Tibial nerve (tissue), 4 donors: ENCODE results near the gene STK16. TPM values are rescaled to one million over a fixed set of nuclear protein-coding genes. Genes with fewer than 3 reads are reported as not detected.

Source experiments
- DNase-seq, 2 donors: peaks; one replicate each; pipeline ENCODE4 v3.0.0-alpha.2; 2019; ENCODE audit warnings: low spot score in 2 of 2
- H3K27ac ChIP-seq, 4 donors: fragments of 200-600 bp; sonication (generic) in 3 of 4; one replicate each; pipeline ENCODE4 v1.5.1; 2017 to 2019; ENCODE audit warnings: mild to moderate bottlenecking in 1 of 4
- H3K27me3 ChIP-seq, 2 donors: fragments of 200-600 bp; sonication (generic) in 1 of 2; one replicate each; pipeline versions ENCODE4 v1.5.1 to v1.6.0; 2017 to 2019
- H3K36me3 ChIP-seq, 3 donors: fragments of 200-600 bp; sonication (generic); one replicate each; pipeline ENCODE4 v1.5.1; 2018 to 2019
- H3K4me1 ChIP-seq, 4 donors: fragments of 200-600 bp; sonication (generic) in 3 of 4; one replicate each; pipeline ENCODE4 v1.5.1; 2017 to 2019
- H3K4me3 ChIP-seq, 4 donors: fragments of 200-600 bp; sonication (generic) in 3 of 4; one replicate each; pipeline ENCODE4 v1.5.1; 2017 to 2019; ENCODE audit warnings: mild to moderate bottlenecking in 1 of 4, moderate library complexity in 1 of 4
- H3K9me3 ChIP-seq, 4 donors: fragments of 200-600 bp; sonication (generic) in 3 of 4; one replicate each; pipeline ENCODE4 v1.5.1; 2017 to 2019
- EP300 ChIP-seq, 2 donors: sonication (generic); formaldehyde crosslinking; IDR thresholded peaks; one replicate each; pipeline ENCODE4 v1.6.1; 2017; ENCODE audit warnings: antibody characterized with exemption in 2 of 2, mild to moderate bottlenecking in 1 of 2
- POLR2A ChIP-seq, 2 donors: fragments of 450-650 bp; IDR thresholded peaks; one replicate each; pipeline ENCODE4 v1.6.1; 2017; ENCODE audit warnings: antibody characterized with exemption in 2 of 2, mild to moderate bottlenecking in 2 of 2, moderate library complexity in 2 of 2
- WGBS, 2 donors: methylation state at CpG; one replicate each; pipeline ENCODE4 v1.1.5; 2018; 5-methylcytosine and 5-hydroxymethylcytosine counted together
- total RNA-seq, 4 donors: library from RNA; depleted of rRNA; stranded (reverse); fragments of >200 nt; gene quantifications; one replicate each; pipeline ENCODE4 v1.1.0, GENCODE V29; 2016
- TF ChIP-seq, protein P1 (sequence below), 5 experiments: fragments of 200-600 bp in 3 of 5; fragments of 450-650 bp in 2 of 5; sonication (generic) in 3 of 5; IDR thresholded peaks; one replicate each; pipeline ENCODE4 v1.5.1; 2016 to 2019; ENCODE audit warnings: antibody characterized with exemption in 5 of 5, mild to moderate bottlenecking in 3 of 5, moderate library complexity in 2 of 5

STK16 gene
- total RNA-seq, 4 donors from 2014 or later = 9.6 to 17.7 (median 15.3) TPM

GRCh38 chr2:219291394-219291793 is 46.1 kb downstream of the STK16 start:
- Histone ChIP-seq H3K27ac (peak overlapping the region in 3 of 4 donors; percentile 99 to 100 (median 100)), H3K9me3 (no peaks in the 10 kb centered on the region), H3K4me3 (no peak overlapping the region), H3K36me3 (no peaks in the 10 kb centered on the region), H3K4me1 (peaks cover 0 to 64% (median 32%) of the 10 kb centered on the region in 4 donors), H3K27me3 (no peaks in the 10 kb centered on the region)
- no peak for DNase-seq
- 84 to 88% methylated on average over 7 of the region's 7 CpGs for WGBS, 2 donors
- TF ChIP-seq POLR2A (IDR thresholded peaks at IDR 0.05) (no peak), EP300 (IDR thresholded peaks at IDR 0.05) (no peak)
- TF ChIP-seq, protein P1, sequence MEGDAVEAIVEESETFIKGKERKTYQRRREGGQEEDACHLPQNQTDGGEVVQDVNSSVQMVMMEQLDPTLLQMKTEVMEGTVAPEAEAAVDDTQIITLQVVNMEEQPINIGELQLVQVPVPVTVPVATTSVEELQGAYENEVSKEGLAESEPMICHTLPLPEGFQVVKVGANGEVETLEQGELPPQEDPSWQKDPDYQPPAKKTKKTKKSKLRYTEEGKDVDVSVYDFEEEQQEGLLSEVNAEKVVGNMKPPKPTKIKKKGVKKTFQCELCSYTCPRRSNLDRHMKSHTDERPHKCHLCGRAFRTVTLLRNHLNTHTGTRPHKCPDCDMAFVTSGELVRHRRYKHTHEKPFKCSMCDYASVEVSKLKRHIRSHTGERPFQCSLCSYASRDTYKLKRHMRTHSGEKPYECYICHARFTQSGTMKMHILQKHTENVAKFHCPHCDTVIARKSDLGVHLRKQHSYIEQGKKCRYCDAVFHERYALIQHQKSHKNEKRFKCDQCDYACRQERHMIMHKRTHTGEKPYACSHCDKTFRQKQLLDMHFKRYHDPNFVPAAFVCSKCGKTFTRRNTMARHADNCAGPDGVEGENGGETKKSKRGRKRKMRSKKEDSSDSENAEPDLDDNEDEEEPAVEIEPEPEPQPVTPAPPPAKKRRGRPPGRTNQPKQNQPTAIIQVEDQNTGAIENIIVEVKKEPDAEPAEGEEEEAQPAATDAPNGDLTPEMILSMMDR (IDR thresholded peaks at IDR 0.05) = no peak

DNA sequence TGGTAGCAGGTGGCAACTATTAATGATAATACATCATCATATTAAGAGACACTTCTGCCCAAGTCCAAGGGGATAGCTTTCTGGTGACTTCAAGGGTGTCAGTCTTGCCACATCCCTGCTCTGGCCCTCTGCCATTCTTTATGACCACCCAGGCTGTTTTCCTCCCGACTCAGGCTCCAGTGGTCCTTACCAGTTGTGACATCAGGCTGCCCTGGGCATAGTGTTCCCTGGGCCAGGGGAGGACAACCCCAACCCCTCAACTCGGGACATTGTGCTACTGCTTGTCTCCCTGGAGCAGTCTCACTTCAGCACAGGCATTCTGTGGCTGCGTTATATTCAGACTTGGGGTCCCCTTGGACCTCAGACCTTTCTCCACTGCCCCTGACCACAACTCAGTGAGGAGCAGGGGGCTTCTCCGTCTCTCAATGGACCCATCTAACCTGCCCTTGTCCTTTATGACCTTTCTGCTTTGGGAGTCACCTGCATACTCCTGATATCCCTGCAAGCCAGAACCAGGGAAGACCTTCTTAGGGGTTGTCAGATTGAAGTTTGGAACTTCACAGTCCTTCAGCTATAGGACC is 46.7 kb downstream of the STK16 start:
- Histone ChIP-seq H3K4me3 (no peak overlapping the region), H3K27ac (peak overlapping the region in 3 of 4 donors; percentile 99 to 100 (median 100)), H3K9me3 (no peaks in the 10 kb centered on the region), H3K27me3 (no peaks in the 10 kb centered on the region), H3K36me3 (no peaks in the 10 kb centered on the region), H3K4me1 (peaks cover 0 to 58% (median 28%) of the 10 kb centered on the region in 4 donors)
- DNase-seq = no peak
- WGBS, 2 donors = 65 to 83% methylated on average over 4 of the region's 4 CpGs
- TF ChIP-seq POLR2A (IDR thresholded peaks at IDR 0.05) (no peak), EP300 (IDR thresholded peaks at IDR 0.05) (no peak)
- TF ChIP-seq, protein P1 (IDR thresholded peaks at IDR 0.05) = no peak

DNA sequence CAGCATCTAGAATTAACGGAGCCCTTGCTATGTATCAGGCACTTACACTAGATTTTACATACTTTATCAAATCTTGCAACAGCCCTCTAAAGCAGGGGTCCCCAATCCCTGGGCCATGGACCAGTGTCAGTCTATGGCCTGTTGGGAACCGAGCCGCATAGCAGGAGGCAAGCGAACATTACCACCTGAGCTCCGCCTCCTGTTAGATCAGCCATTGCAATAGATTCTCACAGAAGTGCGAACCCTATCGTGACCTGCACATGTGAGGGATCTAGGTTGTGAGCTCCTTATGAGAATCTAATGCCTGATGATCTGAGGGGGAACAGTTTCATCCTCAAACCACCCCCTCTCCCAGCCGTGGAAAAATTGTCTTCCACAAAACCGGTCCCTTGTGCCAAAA is 47.3 kb downstream of the STK16 start:
- Histone ChIP-seq H3K27ac (peak overlapping the region in 2 of 4 donors; percentile 99 to 100), H3K27me3 (no peaks in the 10 kb centered on the region), H3K36me3 (no peaks in the 10 kb centered on the region), H3K9me3 (no peaks in the 10 kb centered on the region), H3K4me1 (peaks cover 0 to 52% (median 22%) of the 10 kb centered on the region in 4 donors), H3K4me3 (no peak overlapping the region)
- WGBS, 2 donors = 88 to 93% methylated on average over 9 of the region's 9 CpGs
- TF ChIP-seq POLR2A (IDR thresholded peaks at IDR 0.05) (no peak), EP300 (IDR thresholded peaks at IDR 0.05) (no peak)
- TF ChIP-seq, protein P1 (IDR thresholded peaks at IDR 0.05) = no peak
- DNase-seq = no peak

DNA sequence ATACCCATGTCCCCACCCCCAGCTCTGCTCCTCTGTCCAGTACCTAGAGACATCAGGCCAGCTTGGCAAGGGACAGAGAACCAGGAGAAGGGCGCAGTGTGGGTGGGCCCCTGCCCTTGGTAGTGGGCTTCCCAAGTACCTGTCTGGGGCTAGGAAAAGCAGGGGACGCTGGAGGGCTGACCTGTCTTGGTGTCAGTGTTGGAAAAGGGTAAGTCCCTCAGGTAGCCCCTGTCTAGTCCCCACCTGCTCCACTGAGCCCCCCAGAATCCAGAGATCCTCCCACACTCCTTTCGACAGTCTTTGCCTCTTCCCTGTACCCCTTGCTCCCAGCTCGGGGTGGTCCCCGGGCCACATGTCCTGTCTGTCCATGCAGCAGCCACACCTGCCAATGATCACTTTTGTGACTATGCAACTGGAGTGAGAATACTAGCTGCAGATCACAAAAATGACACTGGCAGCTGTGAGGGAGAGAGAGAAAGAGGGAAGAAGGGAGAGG is 48.5 kb downstream of the STK16 start:
- peaks cover 0 to 43% (median 16%) of the 10 kb centered on the region in 4 donors for H3K4me1 ChIP-seq
- H3K27ac ChIP-seq = peak overlapping the region; percentile 86 to 100 (median 90)
- H3K27me3 ChIP-seq = no peaks in the 10 kb centered on the region
- no peak for TF ChIP-seq POLR2A (IDR thresholded peaks at IDR 0.05)
- TF ChIP-seq, protein P1 (IDR thresholded peaks at IDR 0.05) = no peak
- TF ChIP-seq EP300 (IDR thresholded peaks at IDR 0.05) = no peak
- no peaks in the 10 kb centered on the region for H3K9me3 ChIP-seq
- 76 to 79% methylated on average over 5 of the region's 5 CpGs for WGBS, 2 donors
- no peaks in the 10 kb centered on the region for H3K36me3 ChIP-seq
- peak overlapping the region in 1 of 4 donors; percentile 41 for H3K4me3 ChIP-seq
- no peak for DNase-seq
